Panc1 (cell line): ENCODE results near the gene CST9L.

ENCODE experiments used
- CTCF ChIP-seq: fragments of 450-650 bp; IDR thresholded peaks from 2 replicates; pipeline ENCODE4 v1.5.1; 2017; ENCODE audit warnings: mild to moderate bottlenecking
- POLR2AphosphoS5 ChIP-seq: IDR thresholded peaks from 2 replicates; pipeline ENCODE4 v1.6.1; 2012; ENCODE audit warnings: mild to moderate bottlenecking, low read depth, low read length, moderate library complexity
- TCF7L2 ChIP-seq: IDR thresholded peaks from 2 replicates; pipeline ENCODE4 v1.6.1; 2011; ENCODE audit warnings: mild to moderate bottlenecking, low read depth, low read length, inconsistent platforms

DNA sequence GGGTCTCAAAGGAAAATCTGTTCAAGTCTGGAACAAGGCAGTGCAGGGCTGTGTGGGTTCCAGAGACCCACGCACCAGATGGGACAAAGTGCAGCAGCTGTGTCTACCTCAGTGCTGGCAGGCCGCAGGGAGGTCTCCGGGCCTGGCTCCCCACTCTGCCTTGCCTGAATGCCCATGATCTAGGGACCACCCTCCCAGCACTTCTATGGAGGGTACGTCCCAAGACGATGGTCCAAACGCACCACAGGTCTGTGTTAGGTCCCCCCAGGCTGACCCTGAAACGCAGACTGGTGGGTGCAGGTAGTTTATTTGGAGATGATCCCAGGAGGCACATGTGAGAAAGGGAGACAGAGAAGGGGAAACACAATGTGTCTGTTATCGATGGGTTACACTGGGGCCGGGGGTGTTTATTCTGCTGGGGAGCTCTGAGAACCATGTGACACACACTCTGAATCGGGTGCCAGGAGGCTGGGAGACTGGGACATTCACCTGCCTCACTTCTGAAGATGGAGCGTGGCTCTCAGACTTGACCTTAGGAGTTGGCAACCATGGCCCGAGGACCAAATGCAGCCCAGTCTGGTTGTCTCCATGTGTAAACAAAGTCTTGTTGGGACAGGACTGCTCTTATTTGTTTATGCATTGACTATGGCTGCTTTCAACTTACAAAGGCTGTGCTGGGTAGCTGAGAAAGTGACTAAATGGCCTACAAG is 21.7 kb downstream of the CST9L start:
- TF ChIP-seq CTCF (no peak), POLR2AphosphoS5 (no peak), TCF7L2 (no peak)
